GM23248 (cell line): ENCODE measurements around the gene SCN4A. TPM values are rescaled to one million over a fixed set of nuclear protein-coding genes. Genes with fewer than 3 reads are reported as not detected.
"Not testable (repeated sequence)": the region's sequence is repeated elsewhere in the genome, so short reads cannot be mapped to it uniquely, and the experiment has no call there.

Source experiments
- DNase-seq: peaks from one replicate; pipeline ENCODE4 v3.0.0-alpha.2; 2015
- H2AFZ ChIP-seq: fragments of 200-600 bp; sonication (generic); 2 replicates; pipeline ENCODE4 v1.6.1; 2016; ENCODE audit warnings: antibody characterized with exemption
- H3F3A ChIP-seq: fragments of 200-600 bp; sonication (generic); 2 replicates; pipeline ENCODE4 v1.6.1; 2016; ENCODE audit warnings: mild to moderate bottlenecking, antibody characterized with exemption, mixed run types; ENCODE audit not compliant: insufficient read depth
- H3K27ac ChIP-seq: fragments of 200-600 bp; sonication (generic); 2 replicates; pipeline ENCODE4 v1.5.1; 2016; ENCODE audit warnings: mild to moderate bottlenecking
- H3K27me3 ChIP-seq: fragments of 200-600 bp; sonication (generic); replicated peaks from 2 replicates; pipeline ENCODE4 v1.6.1; 2016; ENCODE audit warnings: mild to moderate bottlenecking; ENCODE audit not compliant: insufficient read depth
- H3K36me3 ChIP-seq: fragments of 200-600 bp; sonication (generic); 2 replicates; pipeline ENCODE4 v1.6.1; 2016; ENCODE audit warnings: low read depth, mild to moderate bottlenecking
- H3K4me1 ChIP-seq: fragments of 200-600 bp; sonication (generic); 2 replicates; pipeline ENCODE4 v1.6.1; 2016; ENCODE audit warnings: mild to moderate bottlenecking; ENCODE audit not compliant: insufficient read depth
- H3K4me2 ChIP-seq: fragments of 200-600 bp; sonication (generic); one replicate; pipeline ENCODE4 v1.6.1; 2016; ENCODE audit warnings: mild to moderate bottlenecking; ENCODE audit not compliant: unreplicated experiment
- H3K4me3 ChIP-seq: fragments of 200-600 bp; sonication (generic); 2 replicates; pipeline ENCODE4 v1.5.1; 2016; ENCODE audit warnings: mild to moderate bottlenecking
- H3K79me2 ChIP-seq: fragments of 200-600 bp; sonication (generic); 2 replicates; pipeline ENCODE4 v1.6.1; 2016; ENCODE audit warnings: mild to moderate bottlenecking; ENCODE audit not compliant: insufficient read depth
- H3K9ac ChIP-seq: fragments of 200-600 bp; sonication (generic); 2 replicates; pipeline ENCODE4 v1.6.1; 2016; ENCODE audit warnings: mild to moderate bottlenecking
- H3K9me2 ChIP-seq: fragments of 200-600 bp; sonication (generic); 2 replicates; pipeline ENCODE4 v1.6.1; 2016; ENCODE audit warnings: mixed run types, mild to moderate bottlenecking, moderate library complexity; ENCODE audit not compliant: insufficient read depth
- H3K9me3 ChIP-seq: fragments of 200-600 bp; sonication (generic); one replicate; pipeline ENCODE4 v1.6.1; 2017; ENCODE audit warnings: low read depth
- H4K20me1 ChIP-seq: fragments of 200-600 bp; sonication (generic); 2 replicates; pipeline ENCODE4 v1.6.0; 2016; ENCODE audit not compliant: insufficient read depth
- EZH2 ChIP-seq: fragments of 200-600 bp; sonication (generic); IDR thresholded peaks from 2 replicates; pipeline ENCODE4 v1.6.1; 2018; ENCODE audit warnings: antibody characterized with exemption, mild to moderate bottlenecking; ENCODE audit not compliant: insufficient read depth, poor library complexity, severe bottlenecking
- EZH2phosphoT487 ChIP-seq: fragments of 200-600 bp; sonication (generic); IDR thresholded peaks from 2 replicates; pipeline ENCODE4 v1.6.1; 2018; ENCODE audit warnings: antibody characterized with exemption, moderate library complexity, mild to moderate bottlenecking, low read depth; ENCODE audit not compliant: insufficient read depth
- WGBS, 2 experiments: methylation state at CpG; one replicate each; pipeline ENCODE4 v1.1.6; 2015 to 2017; ENCODE audit warnings: low lambda C conversion rate in 2 of 2, low coverage in 1 of 2; ENCODE audit errors: missing lambda C conversion rate in 2 of 2; 5-methylcytosine and 5-hydroxymethylcytosine counted together
- in situ Hi-C: fragments of 300-500 bp; cut with MboI; formaldehyde crosslinking; loops from 2 replicates; pipeline ENCODE4 v1.15.0; 2020
- polyA plus RNA-seq: library from polyadenylated mRNA; unstranded; fragments of >200 nt; fragmentation: Nextera tagmentation; extraction: Ambion mirVana; gene quantifications from 2 replicates; pipeline ENCODE4 v1.2.1, GENCODE V29; 2016
- total RNA-seq: library from RNA; depleted of rRNA; stranded (reverse); fragments of >200 nt; shearing (Covaris generic); gene quantifications from 2 replicates; pipeline ENCODE4 v1.2.3, GENCODE V29; 2014

SCN4A gene
- total and polyA plus RNA-seq, 2 experiments from 2014 or later: not detected

- H3K9ac ChIP-seq: no peak overlapping the region
- WGBS, 2 experiments: 65 to 69% methylated on average over 7 of the region's 7 CpGs
- H3K9me3 ChIP-seq: no peaks in the 10 kb centered on the region
- H3K79me2 ChIP-seq: no peaks in the 10 kb centered on the region
- no peaks in the 10 kb centered on the region for H4K20me1 ChIP-seq
- H3K4me2 ChIP-seq: no peak overlapping the region
- in situ Hi-C loops: loop anchor here (25.0 kb wide), 1 partner anchor 373 kb away; no protein-coding TSS in a partner anchor
- no peaks in the 10 kb centered on the region for H3K9me2 ChIP-seq
- no peaks in the 10 kb centered on the region for H3F3A ChIP-seq
- peaks cover 22% of the 10 kb centered on the region; the same call in 1 of the 2 replicates for H3K27me3 ChIP-seq
- no peak overlapping the region for H3K27ac ChIP-seq
- no peak for DNase-seq
- no peak for TF ChIP-seq EZH2
- TF ChIP-seq EZH2phosphoT487: no peak
- no peaks in the 10 kb centered on the region for H3K36me3 ChIP-seq
- no peak overlapping the region for H2AFZ ChIP-seq
- H3K4me1 ChIP-seq: no peaks in the 10 kb centered on the region
- H3K4me3 ChIP-seq: no peak overlapping the region
Observed at GRCh38 chr17:63914471-63914870, 58.2 kb downstream of the SCN4A start.

- H3K4me1 ChIP-seq: no peaks in the 10 kb centered on the region
- no peak overlapping the region for H3K27ac ChIP-seq
- H4K20me1 ChIP-seq: no peaks in the 10 kb centered on the region
- H3K9ac ChIP-seq: no peak overlapping the region
- WGBS, 2 experiments: 4 to 51% methylated on average over 3 to 8 of the region's 8 CpGs
- no peak overlapping the region for H2AFZ ChIP-seq
- in situ Hi-C loops: loop anchor here (25.0 kb wide), 1 partner anchor 376 kb away; no protein-coding TSS in a partner anchor
- H3K4me3 ChIP-seq: no peak overlapping the region
- H3K9me2 ChIP-seq: no peaks in the 10 kb centered on the region
- H3K27me3 ChIP-seq: peaks cover 32% of the 10 kb centered on the region
- H3K36me3 ChIP-seq: no peaks in the 10 kb centered on the region
- H3K4me2 ChIP-seq: no peak overlapping the region
- TF ChIP-seq EZH2phosphoT487: no peak
- H3K9me3 ChIP-seq: no peaks in the 10 kb centered on the region
- peak; percentile 52 for DNase-seq
- H3F3A ChIP-seq: no peaks in the 10 kb centered on the region
- no peaks in the 10 kb centered on the region for H3K79me2 ChIP-seq
Observed at GRCh38 chr17:63911657-63912100, 61.0 kb downstream of the SCN4A start.

GRCh38 chr17:63911041-63911635 lies 61.6 kb downstream of the SCN4A start, which contains the start of gene CSHL1:
TSS of gene CSHL1 (minus strand) at chr17:63911258. CDS start at chr17:63911196, 62 bp downstream.
- H3K9me3 ChIP-seq: no peaks in the 10 kb centered on the region
- H3K27me3 ChIP-seq: peaks cover 27% of the 10 kb centered on the region
- H3K36me3 ChIP-seq: no peaks in the 10 kb centered on the region
- no peak for TF ChIP-seq EZH2phosphoT487
- no peak for TF ChIP-seq EZH2
- H2AFZ ChIP-seq: no peak within 1 kb of the TSS
- no peak within 1 kb of the TSS for H3K9ac ChIP-seq
- no peaks in the 10 kb centered on the region for H3K4me1 ChIP-seq
- WGBS, 2 experiments: 40 to 41% methylated on average over 14 to 15 of the region's 15 CpGs
- H3K9me2 ChIP-seq: no peaks in the 10 kb centered on the region
- H3K4me3 ChIP-seq: no peak within 1 kb of the TSS
- H3K79me2 ChIP-seq: no peaks in the 10 kb centered on the region
- no peaks in the 10 kb centered on the region for H4K20me1 ChIP-seq
- H3K27ac ChIP-seq: no peak within 1 kb of the TSS
- H3F3A ChIP-seq: no peaks in the 10 kb centered on the region
- H3K4me2 ChIP-seq: no peak within 1 kb of the TSS
- in situ Hi-C loops: loop anchor here (25.0 kb wide), 1 partner anchor 376 kb away; no protein-coding TSS in a partner anchor
- no peak for DNase-seq

- Histone ChIP-seq H3K4me2 (no peak overlapping the region), H3K9me2 (no peaks in the 10 kb centered on the region), H3K79me2 (no peaks in the 10 kb centered on the region), H2AFZ (no peak overlapping the region), H3K9ac (no peak overlapping the region), H3K4me1 (no peaks in the 10 kb centered on the region), H3F3A (no peaks in the 10 kb centered on the region), H3K36me3 (no peaks in the 10 kb centered on the region), H3K27me3 (peaks cover 26% of the 10 kb centered on the region), H3K9me3 (no peaks in the 10 kb centered on the region), H3K4me3 (no peak overlapping the region), H4K20me1 (no peaks in the 10 kb centered on the region), H3K27ac (no peak overlapping the region)
- no peak for DNase-seq
- in situ Hi-C loops: loop anchor here (25.0 kb wide), 1 partner anchor 377 kb away; no protein-coding TSS in a partner anchor
- TF ChIP-seq EZH2 (no peak), EZH2phosphoT487 (no peak)
- WGBS, 2 experiments: 82% methylated on average over 13 to 14 of the region's 14 CpGs
Observed at GRCh38 chr17:63910096-63910495, 62.6 kb downstream of the SCN4A start.

DNA sequence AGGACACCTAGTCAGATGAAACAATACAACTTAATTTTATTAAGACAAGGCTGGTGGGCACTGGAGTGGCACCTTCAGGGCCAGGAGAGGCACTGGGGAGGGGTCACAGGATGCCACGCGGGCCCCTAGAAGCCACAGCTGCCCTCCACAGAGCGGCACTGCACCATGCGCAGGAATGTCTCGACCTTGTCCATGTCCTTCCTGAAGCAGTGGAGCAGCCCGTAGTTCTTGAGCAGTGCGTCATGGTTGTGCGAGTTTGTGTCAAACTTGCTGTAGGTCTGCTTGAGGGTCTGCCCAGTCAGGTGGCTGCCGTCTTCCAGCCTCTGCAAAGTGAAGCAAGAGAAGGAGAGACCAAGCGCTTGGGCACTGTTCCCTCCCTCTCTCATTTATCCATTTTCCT lies 63.1 kb downstream of the SCN4A start:
- not testable (repeated sequence) for H3F3A ChIP-seq, DNase-seq, H3K9me3 ChIP-seq, H3K4me1 ChIP-seq, H3K4me2 ChIP-seq, H3K9me2 ChIP-seq, H4K20me1 ChIP-seq, H3K79me2 ChIP-seq, H3K27ac ChIP-seq, H3K36me3 ChIP-seq, H3K9ac ChIP-seq, H3K4me3 ChIP-seq, H2AFZ ChIP-seq
- peaks cover 24% of the 10 kb centered on the region for H3K27me3 ChIP-seq
- in situ Hi-C loops: loop anchor here (25.0 kb wide), 1 partner anchor 378 kb away; no protein-coding TSS in a partner anchor
- WGBS, 2 experiments: 80 to 86% methylated on average over 10 of the region's 10 CpGs

- H3K9ac ChIP-seq, H3K9me3 ChIP-seq, H3K36me3 ChIP-seq, H3K4me1 ChIP-seq, H3K27ac ChIP-seq, H3K4me3 ChIP-seq, H4K20me1 ChIP-seq, H3F3A ChIP-seq, H3K9me2 ChIP-seq, H3K4me2 ChIP-seq, H3K79me2 ChIP-seq, H2AFZ ChIP-seq: not testable (repeated sequence)
- DNase-seq: peak; percentile 37
- in situ Hi-C loops: loop anchor here (25.0 kb wide), 1 partner anchor 380 kb away; no protein-coding TSS in a partner anchor
- H3K27me3 ChIP-seq: peaks cover 23% of the 10 kb centered on the region
- 48 to 49% methylated on average over 12 of the region's 12 CpGs for WGBS, 2 experiments
Observed at GRCh38 chr17:63907161-63907778, 65.4 kb downstream of the SCN4A start.
